Measurements from ENCODE around the gene TSPAN32. TPM values are rescaled to one million over a fixed set of nuclear protein-coding genes. Genes with fewer than 3 reads are reported as not detected.

Gene TSPAN32
- total and polyA plus RNA-seq, 2 donors (not counting 3 experiments of a cell fraction or from before 2014, with no cell fraction given), result not detected

- BruUV-seq (replicated peaks), result no TSS peak
- intact Hi-C loops (cut with micrococcal nuclease) (no loop called here), dilution Hi-C loops (cut with MboI; ENCODE audit: extremely low pct_ligation_motif_present, low sequenced_read_pairs) (no loop called here)
- H3K4me1 ChIP-seq (ENCODE audit: control insufficient read depth, extremely low read depth, insufficient read depth, low read length), result no peaks in the 10 kb centered on the region
- H3K4me3 ChIP-seq (replicated peaks in 1 of 3; ENCODE audit: insufficient read depth in 1 of 3, low read depth in 1 of 3, low read length in 3 of 3), result no peak overlapping the region
- H4K20me1 ChIP-seq (replicated peaks; ENCODE audit: control insufficient read depth, extremely low read depth, insufficient read depth, low read length), result no peaks in the 10 kb centered on the region
- H3K27me3 ChIP-seq (ENCODE audit: control insufficient read depth in 2 of 2, insufficient read depth in 2 of 2, low read length in 2 of 2), result peaks cover 23 to 34% of the 10 kb centered on the region in 2 experiments
- H3K9me1 ChIP-seq (replicated peaks; ENCODE audit: control insufficient read depth, extremely low read depth, insufficient read depth, low read length), result no peaks in the 10 kb centered on the region
- no peak overlapping the region for H2AFZ ChIP-seq (ENCODE audit: low read depth, low read length)
- no peak for DNase-seq (ENCODE audit: low read depth, low spot score)
- no peaks in the 10 kb centered on the region for H3K79me2 ChIP-seq (ENCODE audit: control insufficient read depth, insufficient read depth, low read length)
- H3K4me2 ChIP-seq (ENCODE audit: insufficient read depth, low read length), result no peak overlapping the region
- POLR2A ChIA-PET, result no interaction called here
- no peak overlapping the region for H3K9ac ChIP-seq (replicated peaks; ENCODE audit: extremely low read depth, insufficient read depth, low read length)
- no peaks in the 10 kb centered on the region for H3K9me3 ChIP-seq (replicated peaks; ENCODE audit: control insufficient read depth, insufficient read depth, low read length)
- CTCF ChIA-PET, result no interaction called here
- no peak overlapping the region for H3K27ac ChIP-seq (ENCODE audit: insufficient read depth, low read depth, low read length)
- H3K36me3 ChIP-seq (ENCODE audit: control insufficient read depth in 2 of 2, extremely low read depth in 1 of 2, insufficient read depth in 2 of 2, low read length in 2 of 2), result no peaks in the 10 kb centered on the region
- no peak for TF ChIP-seq CTCF (IDR thresholded peaks at IDR 0.05; ENCODE audit: extremely low read depth in 1 of 2, insufficient read depth in 1 of 2, low read depth in 1 of 2, low read length in 2 of 2)
- no peak for TF ChIP-seq POLR2AphosphoS5 (IDR thresholded peaks at IDR 0.05; ENCODE audit: insufficient read depth, low read depth, low read length)
- TF ChIP-seq MYC (IDR thresholded peaks at IDR 0.05; ENCODE audit: low read depth, low read length), result no peak
- no peak for TF ChIP-seq MAX (IDR thresholded peaks at IDR 0.05; ENCODE audit: insufficient read depth, insufficient read length)
- no peak for TF ChIP-seq GATA2 (IDR thresholded peaks at IDR 0.05; ENCODE audit: insufficient read depth, insufficient read length, low read depth, low read length)
- no peak for TF ChIP-seq POLR2A (IDR thresholded peaks at IDR 0.05; ENCODE audit: low read depth, low read length)
- no peak for TF ChIP-seq EZH2 (IDR thresholded peaks at IDR 0.05; ENCODE audit: borderline replicate concordance, low read depth, low read length, severe bottlenecking)
- no peak for TF ChIP-seq JUN (IDR thresholded peaks at IDR 0.05; ENCODE audit: borderline replicate concordance, insufficient read depth, insufficient read length, low read depth)
- TF ChIP-seq FOS (IDR thresholded peaks at IDR 0.05; ENCODE audit: borderline replicate concordance, insufficient read depth, low read length), result no peak
- FAIRE-seq, result no peak
Observed at GRCh38 chr11:2266586-2267305, 35.1 kb upstream of the TSPAN32 start.

Data from endothelial cell of umbilical vein (primary cell).